HFF-Myc (cell line): Measurements from ENCODE around the gene STAC2.

Experiments used
- DNase-seq: peaks from one replicate; pipeline ENCODE4 v3.0.0-alpha.2; 2011; ENCODE audit warnings: low read depth; ENCODE audit errors: extremely low read depth
- H3K4me3 ChIP-seq: replicated peaks from 2 replicates; pipeline ENCODE4 v1.5.1; 2011; ENCODE audit warnings: low read depth, mild to moderate bottlenecking, control low read depth, low read length
- CTCF ChIP-seq: IDR thresholded peaks from 2 replicates; pipeline ENCODE4 v1.5.1; 2012; ENCODE audit warnings: mild to moderate bottlenecking, low read depth, low read length, control low read depth; ENCODE audit errors: missing control alignments

STAC2 gene

GRCh38 chr17:39225308-39225958 is at the start of gene STAC2:
Gene STAC2 (minus strand): TSS chr17:39225945. CDS start chr17:39225502, 443 bp downstream.
- H3K4me3 ChIP-seq: peak within 1 kb of the TSS; percentile 15
- no peak for TF ChIP-seq CTCF

GRCh38 chr17:39271546-39271945 is 45.8 kb upstream of the STAC2 start:
- H3K4me3 ChIP-seq: no peak overlapping the region
- no peak for TF ChIP-seq CTCF
- DNase-seq: no peak

More at GRCh38 chr17:39225308-39225958, at the start of gene STAC2:
- no peak for DNase-seq

GRCh38 chr17:39270923-39271322 is 45.2 kb upstream of the STAC2 start:
- TF ChIP-seq CTCF: peak; percentile 54
- H3K4me3 ChIP-seq: no peak overlapping the region
- DNase-seq: peak; percentile 6

- H3K4me3 ChIP-seq: no peak overlapping the region
- DNase-seq: no peak
- no peak for TF ChIP-seq CTCF
These were observed 38.4 kb upstream of the STAC2 start for GRCh38 chr17:39264119-39264518.

- no peak for DNase-seq
- TF ChIP-seq CTCF: peak; percentile 22
- H3K4me3 ChIP-seq: no peak overlapping the region
These were observed 35.5 kb upstream of the STAC2 start for GRCh38 chr17:39261286-39261685.

GRCh38 chr17:39252788-39253460 is 27.2 kb upstream of the STAC2 start:
- no peak for TF ChIP-seq CTCF
- H3K4me3 ChIP-seq: no peak overlapping the region
- no peak for DNase-seq
